Fibroblast of peridontal ligament (primary cell): ENCODE measurements around the gene IP6K3.

ENCODE experiments used
- DNase-seq: peaks from one replicate; pipeline ENCODE4 v3.0.0-alpha.2; 2010; ENCODE audit errors: extremely low read depth

IP6K3 gene

GRCh38 chr6:33676416-33677142 lies 70.1 kb downstream of the IP6K3 start:
- no peak for DNase-seq

- no peak for DNase-seq
Observed at GRCh38 chr6:33675968-33676367, 70.7 kb downstream of the IP6K3 start.

GRCh38 chr6:33673851-33674250 lies 72.9 kb downstream of the IP6K3 start:
- DNase-seq = no peak

- DNase-seq = peak; percentile 92
Observed at GRCh38 chr6:33672808-33673207, 73.9 kb downstream of the IP6K3 start.

GRCh38 chr6:33671744-33672072 lies 75.0 kb downstream of the IP6K3 start:
- DNase-seq = no peak
